Thoracic aorta (tissue), 2 donors: Measurements from ENCODE around the gene FAM241B. TPM values are rescaled to one million over a fixed set of nuclear protein-coding genes. Genes with fewer than 3 reads are reported as not detected.

Source experiments
- ATAC-seq: fragments of 150-250 bp; one replicate; pipeline ENCODE4 v1.8.0; 2017; ENCODE audit warnings: low read depth; ENCODE audit not compliant: insufficient number of reproducible peaks, low FRiP score
- DNase-seq: peaks from one replicate; pipeline ENCODE4 v3.0.0-alpha.2; 2020; ENCODE audit warnings: low spot score
- H3K27ac ChIP-seq, 2 donors: fragments of 200-600 bp; sonication (generic); 1 replicate in 1 of 2; 2 replicates in 1 of 2; pipeline ENCODE4 v1.5.1; 2016; ENCODE audit warnings: mild to moderate bottlenecking in 2 of 2, moderate library complexity in 2 of 2
- H3K27me3 ChIP-seq: fragments of 200-600 bp; sonication (generic); replicated peaks from 2 replicates; pipeline ENCODE4 v1.6.0; 2016; ENCODE audit warnings: mild to moderate bottlenecking; ENCODE audit not compliant: insufficient read depth
- H3K36me3 ChIP-seq: fragments of 200-600 bp; sonication (generic); one replicate; pipeline ENCODE4 v1.5.1; 2016
- H3K4me1 ChIP-seq, 2 donors: fragments of 200-600 bp; sonication (generic); 1 replicate in 1 of 2; 2 replicates in 1 of 2; pipeline versions ENCODE4 v1.5.1 to v1.6.0; 2016; ENCODE audit warnings: low read depth in 2 of 2, mild to moderate bottlenecking in 1 of 2; ENCODE audit not compliant: control insufficient read depth in 1 of 2
- H3K4me3 ChIP-seq: fragments of 200-600 bp; sonication (generic); 2 replicates; pipeline ENCODE4 v1.5.1; 2016; ENCODE audit warnings: mild to moderate bottlenecking
- H3K9me3 ChIP-seq: fragments of 200-600 bp; sonication (generic); 2 replicates; pipeline ENCODE4 v1.5.1; 2016
- CTCF ChIP-seq: fragments of 200-600 bp; sonication (generic); IDR thresholded peaks from one replicate; pipeline ENCODE4 v1.5.1; 2019; ENCODE audit warnings: antibody characterized with exemption
- total RNA-seq, 2 donors: library from RNA; depleted of rRNA; stranded (reverse); fragments of >200 nt; gene quantifications; one replicate each; pipeline versions ENCODE4 v1.1.0 to v1.2.3, GENCODE V29; 2016

Gene FAM241B
- total RNA-seq, 2 donors from 2014 or later, result 2.4 to 7.8 TPM

- H3K4me3 ChIP-seq, result no peak overlapping the region
- TF ChIP-seq CTCF, result no peak
- no peak overlapping the region for H3K27ac ChIP-seq
- H3K36me3 ChIP-seq, result peaks cover 4% of the 10 kb centered on the region
- no peak for ATAC-seq
- H3K9me3 ChIP-seq, result no peaks in the 10 kb centered on the region
- peaks cover 9 to 16% of the 10 kb centered on the region in 2 donors for H3K4me1 ChIP-seq
- no peaks in the 10 kb centered on the region for H3K27me3 ChIP-seq
- DNase-seq, result no peak
Measured at GRCh38 chr10:69633673-69634635, 3.9 kb downstream of the FAM241B start.

GRCh38 chr10:69634759-69635425 lies 4.8 kb downstream of the FAM241B start:
- Histone ChIP-seq H3K27me3 (no peaks in the 10 kb centered on the region), H3K4me1 (peaks cover 6 to 9% of the 10 kb centered on the region in 2 donors), H3K36me3 (peaks cover 4% of the 10 kb centered on the region), H3K4me3 (no peak overlapping the region), H3K9me3 (no peaks in the 10 kb centered on the region), H3K27ac (no peak overlapping the region)
- no peak for DNase-seq
- no peak for ATAC-seq
- TF ChIP-seq CTCF, result no peak

- H3K36me3 ChIP-seq, result peaks cover 4% of the 10 kb centered on the region
- H3K27me3 ChIP-seq, result no peaks in the 10 kb centered on the region
- no peak overlapping the region for H3K4me3 ChIP-seq
- no peaks in the 10 kb centered on the region for H3K9me3 ChIP-seq
- H3K4me1 ChIP-seq, result peaks cover under 1 to 4% of the 10 kb centered on the region in 2 donors
- no peak for ATAC-seq
- no peak overlapping the region for H3K27ac ChIP-seq
- no peak for TF ChIP-seq CTCF
- no peak for DNase-seq
Measured at GRCh38 chr10:69635428-69636272, 5.6 kb downstream of the FAM241B start.

- Histone ChIP-seq H3K9me3 (no peaks in the 10 kb centered on the region), H3K27me3 (no peaks in the 10 kb centered on the region), H3K27ac (no peak overlapping the region), H3K36me3 (peaks cover 4% of the 10 kb centered on the region), H3K4me1 (no peaks in the 10 kb centered on the region), H3K4me3 (no peak overlapping the region)
- ATAC-seq (no peak), DNase-seq (no peak)
- TF ChIP-seq CTCF, result no peak
Measured at GRCh38 chr10:69636273-69636575, 6.2 kb downstream of the FAM241B start.
